ENCODE results near the gene TRIM41. TPM values are rescaled to one million over a fixed set of nuclear protein-coding genes. Genes with fewer than 3 reads are reported as not detected.
A peak's percentile ranks its signal among the peaks of the same experiment; 100 is the strongest.

The TRIM41 gene
- total and polyA plus RNA-seq, 9 of the 15 experiments (the other 6 are each of a cell fraction or from before 2014, with no cell fraction given), result 1.8 to 47.6 (median 20.9) TPM

- TF ChIP-seq BCLAF1 (IDR thresholded peaks at IDR 0.05; ENCODE audit: borderline replicate concordance in 1 of 2, control insufficient read depth in 1 of 2, low read depth in 2 of 2, low read length in 1 of 2), result peak in 1 of 2 experiments; percentile 82; a peak in 1 of 4 replicates
- TF ChIP-seq IRF9 (tag; IDR thresholded peaks at IDR 0.05), result no peak
- TF ChIP-seq ARHGAP35 (IDR thresholded peaks at IDR 0.05; ENCODE audit: partially characterized antibody), result no peak
- TF ChIP-seq POLR3G (IDR thresholded peaks at IDR 0.05; ENCODE audit: extremely low read depth, insufficient read length, insufficient replicate concordance), result no peak
- peak; percentile 87; the same call in 1 of the 2 replicates for TF ChIP-seq ETS1 (conservative IDR thresholded peaks at IDR 0.05; ENCODE audit: control insufficient read depth, low read depth, low read length)
- peak; percentile 55 for TF ChIP-seq SPI1 (IDR thresholded peaks at IDR 0.05; ENCODE audit: borderline replicate concordance, low read depth, low read length)
- TF ChIP-seq ZNF277 (CRISPR knock-in tag; IDR thresholded peaks at IDR 0.05; ENCODE audit: borderline replicate concordance), result no peak
- no peak for TF ChIP-seq HMBOX1 (IDR thresholded peaks at IDR 0.05)
- no peak for TF ChIP-seq ZNF780A (CRISPR knock-in tag; IDR thresholded peaks at IDR 0.05)
- no peak for TF ChIP-seq ZNF280A (IDR thresholded peaks at IDR 0.05; ENCODE audit: low read depth, partially characterized antibody)
- no peak for TF ChIP-seq EHMT2 (IDR thresholded peaks at IDR 0.05)
- TF ChIP-seq FOSL1 (tag; conservative IDR thresholded peaks at IDR 0.05), result 0 out of 2 replicates have a peak, but pooled peaks have one; percentile 28
- no peak; the same call in 1 of the 2 replicates for TF ChIP-seq ZNF830 (CRISPR knock-in tag; IDR thresholded peaks at IDR 0.05)
- TF ChIP-seq PPARD (CRISPR knock-in tag; IDR thresholded peaks at IDR 0.05), result no peak
- no peak for TF ChIP-seq TEAD2 (tag; IDR thresholded peaks at IDR 0.05)
- no peak for TF ChIP-seq ZNF347 (CRISPR knock-in tag; IDR thresholded peaks at IDR 0.05; ENCODE audit: low read depth)
- peak in 1 of 2 experiments; percentile 70; a peak in 2 of 4 replicates for TF ChIP-seq FOXK2 (conservative IDR thresholded peaks at IDR 0.05 in 1 of 2, IDR thresholded peaks at IDR 0.05 in 1 of 2; ENCODE audit: low read depth in 2 of 2)
Observed at GRCh38 chr5:181191526-181192336, 31.4 kb upstream of the TRIM41 start (continued).

Measured in K562 (cell line).